ENCODE data around the gene BTG4. TPM values are rescaled to one million over a fixed set of nuclear protein-coding genes. Genes with fewer than 3 reads are reported as not detected.

BTG4 gene
- total RNA-seq, 1 experiment from 2014 or later = not detected

- ChIA-PET POLR2A (no interaction called here), CTCF (interaction anchor here (1.3 kb wide), 1 partner anchor 111 kb away, joined by 3 read pairs; no protein-coding TSS in a partner anchor), RAD21 (ENCODE audit: low non-redundant PET in 1 of 2, low total read pairs in 2 of 2, uncharacterized antibody in 2 of 2, unreplicated experiment in 2 of 2) (no interaction called here)
- Histone ChIP-seq H3K9ac (ENCODE audit: low read length) (no peak overlapping the region), H3K36me3 (ENCODE audit: control insufficient read depth in 1 of 2, insufficient read depth in 2 of 2, low read length in 2 of 2) (no peaks in the 10 kb centered on the region), H3K27me3 (ENCODE audit: insufficient read depth, low read length) (no peaks in the 10 kb centered on the region), H4K20me1 (ENCODE audit: insufficient read depth) (no peaks in the 10 kb centered on the region), H3K9me3 (ENCODE audit: control insufficient read depth in 1 of 2, insufficient read depth in 1 of 2, low read depth in 1 of 2, low read length in 2 of 2) (no peaks in the 10 kb centered on the region; a peak in 1 of 4 replicates), H3K4me3 (replicated peaks in 1 of 2; ENCODE audit: low read depth in 1 of 2, low read length in 2 of 2) (no peak overlapping the region), H3K9me2 (ENCODE audit: insufficient read depth) (no peaks in the 10 kb centered on the region; the same call in 1 of the 2 replicates), H2AFZ (ENCODE audit: low read depth, low read length, poor library complexity, severe bottlenecking) (no peak overlapping the region), H3K27ac (ENCODE audit: low read depth, low read length) (no peak overlapping the region), H3K4me1 (ENCODE audit: control insufficient read depth in 1 of 2, insufficient read depth in 2 of 2, low read length in 2 of 2) (peaks cover 0 to 16% of the 10 kb centered on the region in 2 experiments; a peak in 2 of 4 replicates), H3K79me2 (ENCODE audit: insufficient read depth, low read length) (no peaks in the 10 kb centered on the region), H3K4me2 (ENCODE audit: low read length) (no peak overlapping the region)
- TF ChIP-seq CTCF (IDR thresholded peaks at IDR 0.05 in 2 of 3, conservative IDR thresholded peaks at IDR 0.05 in 1 of 3; ENCODE audit: borderline replicate concordance in 1 of 3, insufficient read depth in 1 of 3, low read depth in 2 of 3, low read length in 2 of 3) (no peak), ATF3 (IDR thresholded peaks at IDR 0.05) (no peak), EZH2phosphoT487 (IDR thresholded peaks at IDR 0.05; ENCODE audit: borderline replicate concordance) (no peak), TCF7L2 (IDR thresholded peaks at IDR 0.05; ENCODE audit: borderline replicate concordance, extremely low read depth, insufficient read depth, insufficient read length) (no peak), JUND (IDR thresholded peaks at IDR 0.05) (no peak), YY1 (IDR thresholded peaks at IDR 0.05; ENCODE audit: extremely low read depth, insufficient replicate concordance, low read depth, low read length) (no peak), ZFX (IDR thresholded peaks at IDR 0.05) (no peak), ZBTB33 (IDR thresholded peaks at IDR 0.05; ENCODE audit: extremely low read depth, insufficient replicate concordance, low read length) (no peak), ZNF274 (IDR thresholded peaks at IDR 0.05; ENCODE audit: low read depth, low read length) (no peak)
- ATAC-seq = no peak
- no TSS peak for BruUV-seq (replicated peaks)
- intact Hi-C loops (cut with micrococcal nuclease) = no loop called here
- no peak for DNase-seq (ENCODE audit: low read depth, low spot score)
These were observed 45.4 kb upstream of the BTG4 start for GRCh38 chr11:111557425-111558111.

All from HCT116 (cell line).